Testis (tissue), 3 donors: ENCODE measurements around the gene POLR3K. TPM values are rescaled to one million over a fixed set of nuclear protein-coding genes. Genes with fewer than 3 reads are reported as not detected.

Source experiments
- DNase-seq: peaks from one replicate; pipeline ENCODE4 v3.0.0-alpha.2; 2019
- H3K27ac ChIP-seq, 2 donors: fragments of 200-600 bp; sonication (generic); one replicate each; pipeline ENCODE4 v1.5.1; 2019
- H3K27me3 ChIP-seq: fragments of 200-600 bp; sonication (generic); one replicate; pipeline ENCODE4 v1.5.1; 2019
- H3K36me3 ChIP-seq: fragments of 200-600 bp; sonication (generic); one replicate; pipeline ENCODE4 v1.5.1; 2017; ENCODE audit warnings: low read depth; ENCODE audit errors: missing control alignments
- H3K4me1 ChIP-seq: fragments of 200-600 bp; sonication (generic); one replicate; pipeline ENCODE4 v1.5.1; 2019
- H3K4me3 ChIP-seq, 2 donors: fragments of 200-600 bp; sonication (generic); one replicate each; pipeline ENCODE4 v1.5.1; 2017 to 2019
- H3K9me3 ChIP-seq: fragments of 200-600 bp; sonication (generic); one replicate; pipeline ENCODE4 v1.5.1; 2017
- CTCF ChIP-seq, 3 experiments: fragments of 450-650 bp in 2 of 3; fragments of 200-600 bp in 1 of 3; sonication (generic) in 1 of 3; IDR thresholded peaks; one replicate each; pipeline ENCODE4 v1.5.1; 2016 to 2019; ENCODE audit warnings: antibody characterized with exemption in 3 of 3, mild to moderate bottlenecking in 2 of 3, moderate library complexity in 1 of 3
- POLR2A ChIP-seq: fragments of 450-650 bp; IDR thresholded peaks from one replicate; pipeline ENCODE4 v1.6.1; 2017; ENCODE audit warnings: antibody characterized with exemption, mild to moderate bottlenecking, moderate library complexity
- WGBS, 2 donors: methylation state at CpG; one replicate each; pipeline ENCODE4 v1.1.5; 2018; 5-methylcytosine and 5-hydroxymethylcytosine counted together
- intact Hi-C: fragments of 100-400 bp; cut with DNase I; formaldehyde crosslinking; loops from one replicate; pipeline ENCODE4 v1.15.1; 2023; ENCODE audit warnings: low total_unique reads
- polyA plus RNA-seq: library from polyadenylated mRNA; stranded (reverse); fragments of 350-450 nt; fragmentation: Illumina TruSeq; extraction: RNeasy Lipid Tissue Mini Kit (QIAGEN cat#74804); gene quantifications from one replicate; pipeline ENCODE4 v1.2.3, GENCODE V29; 2014; ENCODE audit warnings: low read depth, low replicate concordance; ENCODE audit not compliant: insufficient read depth
- total RNA-seq, 2 donors: library from RNA; depleted of rRNA; stranded (reverse); fragments of >200 nt; gene quantifications; one replicate each; pipeline ENCODE4 v1.2.3, GENCODE V29; 2016

Gene POLR3K
- total and polyA plus RNA-seq, 3 donors from 2014 or later, result 2.4 to 6.5 (median 3.0) TPM

GRCh38 chr16:60929-61878, 7.8 kb upstream of the POLR3K start:
- Histone ChIP-seq H3K36me3 (no peaks in the 10 kb centered on the region), H3K4me1 (peaks cover 5% of the 10 kb centered on the region), H3K27me3 (no peaks in the 10 kb centered on the region), H3K27ac (no peak overlapping the region), H3K9me3 (no peaks in the 10 kb centered on the region), H3K4me3 (peak overlapping the region in 1 of 2 donors; percentile 1)
- no peak for DNase-seq
- no peak for TF ChIP-seq POLR2A
- TF ChIP-seq CTCF (IDR thresholded peaks at IDR 0.05), result no peak
- WGBS, 2 donors, result 68 to 73% methylated on average over 44 to 89 of the region's 89 CpGs
- intact Hi-C loops, result no loop called here

- intact Hi-C loops, result no loop called here
- Histone ChIP-seq H3K36me3 (no peaks in the 10 kb centered on the region), H3K9me3 (no peaks in the 10 kb centered on the region), H3K4me1 (no peaks in the 10 kb centered on the region), H3K4me3 (no peak overlapping the region), H3K27me3 (no peaks in the 10 kb centered on the region), H3K27ac (no peak overlapping the region)
- DNase-seq, result no peak
- whole genome bisulfite sequencing, 2 donors, result 76 to 81% methylated on average over 9 to 11 of the region's 11 CpGs
- TF ChIP-seq CTCF (IDR thresholded peaks at IDR 0.05), result no peak
- TF ChIP-seq POLR2A, result no peak
Observed at GRCh38 chr16:60166-60565, 6.8 kb upstream of the POLR3K start.

- Histone ChIP-seq H3K36me3 (no peaks in the 10 kb centered on the region), H3K4me1 (no peaks in the 10 kb centered on the region), H3K4me3 (no peak overlapping the region), H3K9me3 (no peaks in the 10 kb centered on the region), H3K27ac (no peak overlapping the region), H3K27me3 (no peaks in the 10 kb centered on the region)
- no peak for DNase-seq
- intact Hi-C loops, result no loop called here
- 85 to 90% methylated on average over 8 to 14 of the region's 14 CpGs for WGBS, 2 donors
- TF ChIP-seq CTCF (IDR thresholded peaks at IDR 0.05) (no peak), POLR2A (no peak)
Observed at GRCh38 chr16:59440-60059, 6.1 kb upstream of the POLR3K start.

GRCh38 chr16:58491-59439, 5.4 kb upstream of the POLR3K start:
- Histone ChIP-seq H3K27ac (no peak overlapping the region), H3K27me3 (no peaks in the 10 kb centered on the region), H3K9me3 (no peaks in the 10 kb centered on the region), H3K4me3 (no peak overlapping the region), H3K36me3 (no peaks in the 10 kb centered on the region), H3K4me1 (peaks cover 4% of the 10 kb centered on the region)
- no peak for DNase-seq
- no peak for TF ChIP-seq POLR2A
- no peak for TF ChIP-seq CTCF (IDR thresholded peaks at IDR 0.05)
- 87 to 89% methylated on average over 23 to 29 of the region's 29 CpGs for WGBS, 2 donors
- intact Hi-C loops, result no loop called here
